ENCODE results near the gene ADAMTS13. TPM values are rescaled to one million over a fixed set of nuclear protein-coding genes. Genes with fewer than 3 reads are reported as not detected.

Gene ADAMTS13
- total and polyA plus RNA-seq, 4 donors: 6.5 to 13.3 (median 10.4) TPM

DNA sequence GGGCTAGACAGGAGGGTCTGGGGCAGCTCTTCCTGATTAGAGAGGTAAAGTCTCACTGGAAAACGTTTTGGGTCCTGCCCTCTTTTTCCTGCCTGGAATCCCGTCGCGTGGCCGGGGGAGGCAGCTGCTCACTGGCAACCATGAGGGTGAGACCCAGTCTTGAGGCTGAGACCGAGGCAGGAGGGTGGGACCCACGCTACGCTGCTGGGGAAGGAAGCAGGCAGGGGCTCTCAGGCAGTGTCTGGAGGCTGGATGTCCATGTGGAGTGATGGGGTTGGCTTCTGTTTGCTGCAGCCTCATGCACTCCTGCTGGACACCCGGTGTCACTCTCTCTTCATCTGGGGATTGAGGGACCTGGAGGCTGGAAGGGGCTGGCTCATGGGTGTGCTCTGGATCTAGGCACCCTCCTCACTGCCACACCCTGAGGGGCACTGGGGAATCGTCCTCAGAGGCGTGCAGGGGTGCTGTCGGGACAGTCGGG is 68.1 kb downstream of the ADAMTS13 start:
- no peaks in the 10 kb centered on the region for H3K36me3 ChIP-seq (ENCODE audit: control insufficient read depth in 4 of 4, insufficient read depth in 3 of 4, low read depth in 1 of 4, low read length in 3 of 4)
- H3K27me3 ChIP-seq (ENCODE audit: control insufficient read depth in 4 of 4, insufficient read depth in 4 of 4, low read length in 3 of 4): no peaks in the 10 kb centered on the region
- no peak for TF ChIP-seq HNF4A (conservative IDR thresholded peaks at IDR 0.05)
- TF ChIP-seq, protein P1, sequence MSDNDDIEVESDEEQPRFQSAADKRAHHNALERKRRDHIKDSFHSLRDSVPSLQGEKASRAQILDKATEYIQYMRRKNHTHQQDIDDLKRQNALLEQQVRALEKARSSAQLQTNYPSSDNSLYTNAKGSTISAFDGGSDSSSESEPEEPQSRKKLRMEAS (IDR thresholded peaks at IDR 0.05): no peak
- TF ChIP-seq YY1 (IDR thresholded peaks at IDR 0.05): no peak
- TF ChIP-seq NR2F2 (IDR thresholded peaks at IDR 0.05): no peak
- TF ChIP-seq TAF1 (conservative IDR thresholded peaks at IDR 0.05): no peak
- 70% methylated on average over 13 of the region's 13 CpGs for WGBS
- no peak overlapping the region for H3K9ac ChIP-seq (ENCODE audit: low read depth in 1 of 2, low read length in 2 of 2)
- H3K27ac ChIP-seq (ENCODE audit: low read depth in 1 of 2, low read length in 2 of 2): no peak overlapping the region
- H3K4me3 ChIP-seq (ENCODE audit: low read depth in 1 of 3, low read length in 3 of 3): no peak overlapping the region
- H3K9me3 ChIP-seq (ENCODE audit: control insufficient read depth in 4 of 4, low read length in 3 of 4): no peaks in the 10 kb centered on the region
- H3K4me1 ChIP-seq (ENCODE audit: control insufficient read depth in 4 of 4, insufficient read depth in 4 of 4, low read length in 3 of 4): peaks cover 0 to 6% (median 1%) of the 10 kb centered on the region in 4 donors
- DNase-seq (ENCODE audit: low spot score): no peak

DNA sequence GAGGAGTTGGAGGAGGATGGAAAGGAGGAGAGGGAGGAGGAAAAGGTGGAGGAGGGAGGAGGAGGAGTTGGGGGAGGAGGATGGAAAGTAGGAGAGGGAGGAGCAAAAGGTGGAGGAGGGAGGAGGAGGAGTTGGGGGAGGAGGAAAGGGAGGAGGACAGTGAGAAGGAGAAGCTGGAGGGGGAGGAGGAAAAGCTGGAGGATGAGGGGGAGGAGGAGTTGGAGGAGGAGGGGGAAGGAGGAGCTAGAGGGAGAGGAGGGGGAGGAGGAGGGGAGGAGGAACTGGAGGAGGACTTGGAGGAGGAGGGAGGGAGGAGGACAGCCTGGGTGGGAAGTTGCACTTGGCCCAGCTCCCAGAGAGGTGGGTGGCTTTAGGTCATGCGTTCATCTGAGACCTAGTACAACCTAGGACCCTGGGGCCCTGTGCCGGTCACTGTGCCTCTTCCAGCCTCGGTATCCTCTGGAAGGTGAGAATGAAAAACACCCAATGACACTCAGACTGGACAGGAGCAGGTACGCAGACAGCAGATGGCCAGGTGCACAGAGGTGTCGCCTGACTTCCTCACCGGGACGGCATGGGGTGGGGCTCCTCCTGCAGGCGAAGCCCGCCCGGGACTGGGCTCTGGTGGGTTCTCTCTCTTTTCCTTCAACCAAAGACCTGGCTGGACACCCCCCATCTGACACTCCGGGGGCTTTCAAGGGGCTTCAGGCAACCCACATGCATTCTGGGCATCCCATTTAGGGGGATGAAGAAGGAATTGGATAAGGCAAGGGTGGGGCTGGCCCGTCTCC is 68.9 kb downstream of the ADAMTS13 start:
- no peak overlapping the region for H3K9ac ChIP-seq (ENCODE audit: low read depth in 1 of 2, low read length in 2 of 2)
- TF ChIP-seq RXRA (IDR thresholded peaks at IDR 0.05): no peak
- TF ChIP-seq TAF1 (conservative IDR thresholded peaks at IDR 0.05): no peak
- TF ChIP-seq, protein P2, sequence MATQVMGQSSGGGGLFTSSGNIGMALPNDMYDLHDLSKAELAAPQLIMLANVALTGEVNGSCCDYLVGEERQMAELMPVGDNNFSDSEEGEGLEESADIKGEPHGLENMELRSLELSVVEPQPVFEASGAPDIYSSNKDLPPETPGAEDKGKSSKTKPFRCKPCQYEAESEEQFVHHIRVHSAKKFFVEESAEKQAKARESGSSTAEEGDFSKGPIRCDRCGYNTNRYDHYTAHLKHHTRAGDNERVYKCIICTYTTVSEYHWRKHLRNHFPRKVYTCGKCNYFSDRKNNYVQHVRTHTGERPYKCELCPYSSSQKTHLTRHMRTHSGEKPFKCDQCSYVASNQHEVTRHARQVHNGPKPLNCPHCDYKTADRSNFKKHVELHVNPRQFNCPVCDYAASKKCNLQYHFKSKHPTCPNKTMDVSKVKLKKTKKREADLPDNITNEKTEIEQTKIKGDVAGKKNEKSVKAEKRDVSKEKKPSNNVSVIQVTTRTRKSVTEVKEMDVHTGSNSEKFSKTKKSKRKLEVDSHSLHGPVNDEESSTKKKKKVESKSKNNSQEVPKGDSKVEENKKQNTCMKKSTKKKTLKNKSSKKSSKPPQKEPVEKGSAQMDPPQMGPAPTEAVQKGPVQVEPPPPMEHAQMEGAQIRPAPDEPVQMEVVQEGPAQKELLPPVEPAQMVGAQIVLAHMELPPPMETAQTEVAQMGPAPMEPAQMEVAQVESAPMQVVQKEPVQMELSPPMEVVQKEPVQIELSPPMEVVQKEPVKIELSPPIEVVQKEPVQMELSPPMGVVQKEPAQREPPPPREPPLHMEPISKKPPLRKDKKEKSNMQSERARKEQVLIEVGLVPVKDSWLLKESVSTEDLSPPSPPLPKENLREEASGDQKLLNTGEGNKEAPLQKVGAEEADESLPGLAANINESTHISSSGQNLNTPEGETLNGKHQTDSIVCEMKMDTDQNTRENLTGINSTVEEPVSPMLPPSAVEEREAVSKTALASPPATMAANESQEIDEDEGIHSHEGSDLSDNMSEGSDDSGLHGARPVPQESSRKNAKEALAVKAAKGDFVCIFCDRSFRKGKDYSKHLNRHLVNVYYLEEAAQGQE (IDR thresholded peaks at IDR 0.05): no peak
- TF ChIP-seq, protein P1 (IDR thresholded peaks at IDR 0.05): no peak
- no peak for TF ChIP-seq FOXA1 (IDR thresholded peaks at IDR 0.05)
- no peak for TF ChIP-seq GABPA (IDR thresholded peaks at IDR 0.05 in 1 of 2, conservative IDR thresholded peaks at IDR 0.05 in 1 of 2)
- TF ChIP-seq FOXA2 (IDR thresholded peaks at IDR 0.05): no peak
- TF ChIP-seq NR2F2 (IDR thresholded peaks at IDR 0.05): no peak
- no peak for TF ChIP-seq RAD21 (IDR thresholded peaks at IDR 0.05)
- no peak for TF ChIP-seq HNF4G (IDR thresholded peaks at IDR 0.05)
- TF ChIP-seq SP1 (IDR thresholded peaks at IDR 0.05): no peak
- TF ChIP-seq, protein P3, sequence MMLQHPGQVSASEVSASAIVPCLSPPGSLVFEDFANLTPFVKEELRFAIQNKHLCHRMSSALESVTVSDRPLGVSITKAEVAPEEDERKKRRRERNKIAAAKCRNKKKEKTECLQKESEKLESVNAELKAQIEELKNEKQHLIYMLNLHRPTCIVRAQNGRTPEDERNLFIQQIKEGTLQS (IDR thresholded peaks at IDR 0.05): no peak
- TF ChIP-seq, protein P4, sequence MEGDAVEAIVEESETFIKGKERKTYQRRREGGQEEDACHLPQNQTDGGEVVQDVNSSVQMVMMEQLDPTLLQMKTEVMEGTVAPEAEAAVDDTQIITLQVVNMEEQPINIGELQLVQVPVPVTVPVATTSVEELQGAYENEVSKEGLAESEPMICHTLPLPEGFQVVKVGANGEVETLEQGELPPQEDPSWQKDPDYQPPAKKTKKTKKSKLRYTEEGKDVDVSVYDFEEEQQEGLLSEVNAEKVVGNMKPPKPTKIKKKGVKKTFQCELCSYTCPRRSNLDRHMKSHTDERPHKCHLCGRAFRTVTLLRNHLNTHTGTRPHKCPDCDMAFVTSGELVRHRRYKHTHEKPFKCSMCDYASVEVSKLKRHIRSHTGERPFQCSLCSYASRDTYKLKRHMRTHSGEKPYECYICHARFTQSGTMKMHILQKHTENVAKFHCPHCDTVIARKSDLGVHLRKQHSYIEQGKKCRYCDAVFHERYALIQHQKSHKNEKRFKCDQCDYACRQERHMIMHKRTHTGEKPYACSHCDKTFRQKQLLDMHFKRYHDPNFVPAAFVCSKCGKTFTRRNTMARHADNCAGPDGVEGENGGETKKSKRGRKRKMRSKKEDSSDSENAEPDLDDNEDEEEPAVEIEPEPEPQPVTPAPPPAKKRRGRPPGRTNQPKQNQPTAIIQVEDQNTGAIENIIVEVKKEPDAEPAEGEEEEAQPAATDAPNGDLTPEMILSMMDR (IDR thresholded peaks at IDR 0.05; ENCODE audit: low read depth, low read length, missing input control): no peak
- TF ChIP-seq EGR1 (IDR thresholded peaks at IDR 0.05; ENCODE audit: low read depth in 2 of 2): no peak
- no peak for TF ChIP-seq JUND (IDR thresholded peaks at IDR 0.05)
- no peak for TF ChIP-seq HNF4A (conservative IDR thresholded peaks at IDR 0.05)
- TF ChIP-seq, protein P5, sequence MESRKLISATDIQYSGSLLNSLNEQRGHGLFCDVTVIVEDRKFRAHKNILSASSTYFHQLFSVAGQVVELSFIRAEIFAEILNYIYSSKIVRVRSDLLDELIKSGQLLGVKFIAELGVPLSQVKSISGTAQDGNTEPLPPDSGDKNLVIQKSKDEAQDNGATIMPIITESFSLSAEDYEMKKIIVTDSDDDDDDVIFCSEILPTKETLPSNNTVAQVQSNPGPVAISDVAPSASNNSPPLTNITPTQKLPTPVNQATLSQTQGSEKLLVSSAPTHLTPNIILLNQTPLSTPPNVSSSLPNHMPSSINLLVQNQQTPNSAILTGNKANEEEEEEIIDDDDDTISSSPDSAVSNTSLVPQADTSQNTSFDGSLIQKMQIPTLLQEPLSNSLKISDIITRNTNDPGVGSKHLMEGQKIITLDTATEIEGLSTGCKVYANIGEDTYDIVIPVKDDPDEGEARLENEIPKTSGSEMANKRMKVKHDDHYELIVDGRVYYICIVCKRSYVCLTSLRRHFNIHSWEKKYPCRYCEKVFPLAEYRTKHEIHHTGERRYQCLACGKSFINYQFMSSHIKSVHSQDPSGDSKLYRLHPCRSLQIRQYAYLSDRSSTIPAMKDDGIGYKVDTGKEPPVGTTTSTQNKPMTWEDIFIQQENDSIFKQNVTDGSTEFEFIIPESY (IDR thresholded peaks at IDR 0.05): no peak
- no peak for TF ChIP-seq YY1 (IDR thresholded peaks at IDR 0.05)
- 71% methylated on average over 12 of the region's 12 CpGs for WGBS
- H3K27me3 ChIP-seq (ENCODE audit: control insufficient read depth in 4 of 4, insufficient read depth in 4 of 4, low read length in 3 of 4): no peaks in the 10 kb centered on the region
- H3K4me3 ChIP-seq (ENCODE audit: low read depth in 1 of 3, low read length in 3 of 3): no peak overlapping the region
- H3K4me1 ChIP-seq (ENCODE audit: control insufficient read depth in 4 of 4, insufficient read depth in 4 of 4, low read length in 3 of 4): peaks cover 0 to 3% (median 1%) of the 10 kb centered on the region in 4 donors
- H3K36me3 ChIP-seq (ENCODE audit: control insufficient read depth in 4 of 4, insufficient read depth in 3 of 4, low read depth in 1 of 4, low read length in 3 of 4): no peaks in the 10 kb centered on the region
- H3K27ac ChIP-seq (ENCODE audit: low read depth in 1 of 2, low read length in 2 of 2): no peak overlapping the region
- H3K9me3 ChIP-seq (ENCODE audit: control insufficient read depth in 4 of 4, low read length in 3 of 4): no peaks in the 10 kb centered on the region
- no peak for DNase-seq (ENCODE audit: low spot score)

All from liver (tissue), 9 donors.